AG09319 (cell line): ENCODE results near the gene FAM162A.

ENCODE experiments used
- DNase-seq: peaks from one replicate; pipeline ENCODE4 v3.0.0-alpha.2; 2010; ENCODE audit warnings: low read depth; ENCODE audit errors: extremely low read depth
- TF ChIP-seq, protein P1 (sequence below): IDR thresholded peaks from 2 replicates; pipeline ENCODE4 v1.5.1; 2011; ENCODE audit warnings: low read depth, mild to moderate bottlenecking, inconsistent platforms, low read length, moderate library complexity

The FAM162A gene

DNA sequence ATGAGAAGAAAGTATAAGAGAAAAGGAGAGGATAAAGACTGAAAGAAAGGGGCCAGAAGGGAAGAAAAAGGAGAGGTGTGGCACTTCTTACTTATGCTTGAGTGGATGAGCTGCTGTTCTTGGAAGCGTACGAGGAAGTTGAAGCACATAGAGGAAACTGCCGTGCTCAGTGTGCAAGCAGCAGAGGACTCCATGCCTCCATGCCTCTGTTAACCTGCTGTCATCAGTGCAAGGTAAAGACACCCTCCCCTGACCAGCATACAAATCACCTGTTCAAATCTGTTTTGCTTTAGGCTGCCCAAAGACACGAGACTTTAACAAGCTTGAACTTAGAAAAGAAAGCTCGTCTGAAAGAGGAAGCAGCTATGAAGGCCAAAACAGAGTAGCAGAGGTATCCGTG is 25.5 kb downstream of the FAM162A start:
- TF ChIP-seq, protein P1, sequence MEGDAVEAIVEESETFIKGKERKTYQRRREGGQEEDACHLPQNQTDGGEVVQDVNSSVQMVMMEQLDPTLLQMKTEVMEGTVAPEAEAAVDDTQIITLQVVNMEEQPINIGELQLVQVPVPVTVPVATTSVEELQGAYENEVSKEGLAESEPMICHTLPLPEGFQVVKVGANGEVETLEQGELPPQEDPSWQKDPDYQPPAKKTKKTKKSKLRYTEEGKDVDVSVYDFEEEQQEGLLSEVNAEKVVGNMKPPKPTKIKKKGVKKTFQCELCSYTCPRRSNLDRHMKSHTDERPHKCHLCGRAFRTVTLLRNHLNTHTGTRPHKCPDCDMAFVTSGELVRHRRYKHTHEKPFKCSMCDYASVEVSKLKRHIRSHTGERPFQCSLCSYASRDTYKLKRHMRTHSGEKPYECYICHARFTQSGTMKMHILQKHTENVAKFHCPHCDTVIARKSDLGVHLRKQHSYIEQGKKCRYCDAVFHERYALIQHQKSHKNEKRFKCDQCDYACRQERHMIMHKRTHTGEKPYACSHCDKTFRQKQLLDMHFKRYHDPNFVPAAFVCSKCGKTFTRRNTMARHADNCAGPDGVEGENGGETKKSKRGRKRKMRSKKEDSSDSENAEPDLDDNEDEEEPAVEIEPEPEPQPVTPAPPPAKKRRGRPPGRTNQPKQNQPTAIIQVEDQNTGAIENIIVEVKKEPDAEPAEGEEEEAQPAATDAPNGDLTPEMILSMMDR: no peak
- no peak for DNase-seq

DNA sequence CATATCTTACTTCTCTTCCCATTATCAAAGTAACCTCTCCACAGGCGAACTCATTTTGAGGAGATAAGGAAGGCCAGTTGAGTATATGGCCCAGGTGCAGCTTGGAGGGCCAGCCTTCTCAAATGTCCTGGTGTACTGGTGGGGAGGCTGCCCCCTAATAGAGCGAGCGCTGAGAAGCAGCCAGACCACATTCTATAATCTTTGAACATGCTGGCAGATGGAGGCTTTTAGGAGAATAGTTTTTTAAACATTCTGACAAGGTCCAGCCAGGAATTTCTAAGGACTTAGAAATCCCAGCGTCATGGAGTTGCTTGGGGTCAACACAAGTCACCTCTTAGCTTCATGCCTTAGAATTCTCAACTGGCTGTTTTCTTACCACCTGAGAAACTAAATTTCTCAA is 26.1 kb downstream of the FAM162A start:
- TF ChIP-seq, protein P1: no peak
- no peak for DNase-seq

DNA sequence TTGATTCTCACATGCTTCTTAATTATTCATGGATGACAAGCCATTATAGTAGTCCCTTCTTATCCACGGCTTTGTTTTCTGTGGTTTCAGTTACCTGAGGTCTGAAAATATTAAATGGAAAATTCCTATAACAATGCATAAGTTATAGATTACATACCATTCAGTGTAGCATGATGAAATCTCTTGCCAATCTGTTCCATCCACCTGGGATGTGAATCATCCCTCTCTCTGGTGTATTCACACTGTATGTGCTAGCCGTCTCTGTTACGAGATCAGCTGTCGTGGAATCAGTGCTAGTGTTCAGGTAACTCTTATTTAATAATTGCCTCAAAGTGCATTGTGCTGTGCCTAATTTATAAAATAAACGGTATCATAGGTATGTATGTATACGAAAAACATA is 26.7 kb downstream of the FAM162A start:
- DNase-seq: no peak
- TF ChIP-seq, protein P1: no peak

DNA sequence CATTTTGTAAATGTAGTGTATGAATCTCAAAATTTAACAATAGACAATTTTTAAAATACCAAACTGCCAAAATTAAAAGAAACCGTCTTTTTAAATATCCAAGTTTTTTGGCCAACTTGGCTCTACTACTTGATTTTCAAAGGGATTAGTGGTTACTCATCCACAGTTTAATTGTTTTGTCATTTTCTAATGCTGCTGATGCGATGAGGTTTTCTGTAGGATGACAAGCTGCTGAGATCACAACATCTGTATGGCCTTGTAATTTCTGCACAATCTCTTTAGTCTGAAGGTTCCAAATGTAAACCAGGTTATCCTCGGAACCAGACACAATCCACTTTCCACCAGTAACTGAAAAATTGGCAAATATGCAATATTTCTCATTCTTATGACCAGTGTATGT is 30.4 kb downstream of the FAM162A start:
- no peak for DNase-seq
- TF ChIP-seq, protein P1: no peak

DNA sequence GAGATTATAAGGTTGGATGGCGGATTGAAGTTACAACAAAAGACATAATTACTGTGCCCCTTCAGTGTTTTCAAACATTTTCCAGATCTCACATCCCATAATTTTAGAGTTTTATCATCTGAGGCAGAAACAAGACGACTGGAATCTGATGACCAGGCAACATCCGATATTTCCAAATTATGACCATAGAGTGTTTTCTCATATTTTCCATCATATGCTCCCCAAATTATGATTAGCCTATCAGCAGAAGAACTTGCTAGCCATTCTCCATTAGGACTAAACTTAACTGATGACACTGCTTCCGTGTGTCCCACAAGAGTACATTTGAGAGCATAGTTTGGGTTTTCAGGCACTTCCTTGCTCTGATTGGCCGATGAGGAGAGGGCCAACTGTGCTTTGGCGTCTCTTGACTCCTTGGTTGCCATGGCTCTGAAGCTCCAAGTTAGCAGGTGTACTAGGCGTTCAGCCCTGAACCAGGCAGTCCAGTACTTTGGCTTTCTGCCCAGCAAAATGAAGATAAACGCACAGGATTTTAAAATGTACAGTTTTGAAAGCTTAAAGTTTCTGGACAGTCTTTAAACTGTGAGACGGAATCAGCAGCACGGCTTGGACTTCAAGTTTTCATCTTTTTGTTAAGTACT is 31.2 kb downstream of the FAM162A start:
- TF ChIP-seq, protein P1: no peak
- DNase-seq: no peak

DNA sequence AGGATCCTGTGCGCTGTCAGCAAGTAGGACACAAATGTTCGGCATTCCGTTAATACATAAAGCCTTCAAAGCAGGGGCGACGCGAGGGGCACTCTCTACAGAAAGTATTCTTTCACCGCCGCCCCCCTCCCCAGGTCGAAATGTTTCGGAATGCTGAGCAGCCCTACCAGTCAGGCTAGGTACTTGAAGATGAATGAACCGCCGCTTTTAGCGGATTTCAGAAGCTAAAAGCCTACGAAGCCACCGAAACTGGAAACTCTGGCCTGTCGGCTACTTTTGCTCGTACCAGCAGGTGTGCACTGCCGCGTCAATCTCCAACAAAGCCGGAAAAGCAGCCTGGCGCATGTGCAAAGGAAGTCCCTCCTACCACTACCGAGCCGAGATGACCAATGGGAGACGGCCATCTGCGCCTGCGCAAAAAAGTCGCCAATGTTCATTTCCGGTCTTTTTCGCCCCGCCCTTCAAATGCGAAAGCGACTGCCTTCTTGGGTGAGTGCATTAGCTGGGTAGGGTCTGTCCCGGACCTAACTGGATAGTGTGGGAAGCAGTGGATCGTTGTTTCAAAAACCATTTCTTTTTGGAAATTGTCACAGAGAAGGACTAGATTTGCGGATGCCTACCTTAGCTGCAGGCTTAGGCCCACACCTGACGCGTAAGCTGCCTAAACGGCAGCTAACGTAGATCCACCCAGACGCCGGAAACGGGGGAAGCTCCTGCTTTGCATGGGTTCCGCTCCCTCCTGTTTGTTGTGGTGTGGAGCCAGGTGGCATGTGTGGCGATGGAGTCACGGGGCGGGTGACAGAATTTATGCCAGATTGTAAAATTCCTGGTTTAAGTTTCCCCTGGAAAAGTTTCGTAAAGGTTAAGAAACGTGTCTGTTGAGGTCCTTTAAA is 32.0 kb downstream of the FAM162A start, which contains the start of gene WDR5B:
Gene WDR5B, minus strand, starts transcription at position 301 of the 893 bp plus-strand sequence. CDS start 534 bp downstream, outside the sequence.
- TF ChIP-seq, protein P1: peak; percentile 2; the same call in 1 of the 2 replicates

DNA sequence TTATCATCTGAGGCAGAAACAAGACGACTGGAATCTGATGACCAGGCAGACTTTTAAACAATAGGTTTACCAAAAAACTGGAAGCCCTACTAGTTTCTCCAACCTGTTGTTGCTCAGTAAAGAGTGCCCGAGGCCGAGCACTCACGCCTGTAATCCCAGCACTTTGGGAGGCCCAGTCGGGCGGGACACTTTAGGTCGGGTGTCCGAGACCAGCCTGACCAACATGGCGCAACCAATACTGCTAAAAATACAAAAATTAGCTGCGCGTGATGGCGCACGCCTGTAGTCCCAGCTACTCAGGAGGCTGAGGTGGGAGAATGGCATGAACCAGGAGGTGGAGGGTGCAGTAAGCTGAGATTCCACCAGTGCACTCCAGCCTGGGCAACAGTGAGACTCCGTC is 33.0 kb downstream of the FAM162A start:
- TF ChIP-seq, protein P1: no peak
- no peak for DNase-seq

More for the DNA sequence above, 32.0 kb downstream of the FAM162A start, which contains the start of gene WDR5B:
- DNase-seq: peak; percentile 93
